Umbilical cord (tissue), 2 donors: Measurements from ENCODE around the gene CTDP1. TPM values are rescaled to one million over a fixed set of nuclear protein-coding genes. Genes with fewer than 3 reads are reported as not detected.

ENCODE experiments used
- DNase-seq: peaks from one replicate; pipeline ENCODE4 v3.0.0-alpha.2; 2015; ENCODE audit warnings: low spot score
- total RNA-seq: library from RNA; depleted of rRNA; stranded (reverse); fragments of >200 nt; gene quantifications from one replicate; pipeline ENCODE4 v1.2.3, GENCODE V29; 2014; ENCODE audit warnings: low replicate concordance; ENCODE audit not compliant: insufficient read depth

CTDP1 gene
- total RNA-seq, 1 donor from 2014 or later: 16.1 TPM

GRCh38 chr18:79795446-79795845 is 115.8 kb downstream of the CTDP1 start:
- no peak for DNase-seq

GRCh38 chr18:79796016-79796415 is 116.4 kb downstream of the CTDP1 start:
- DNase-seq: no peak

- DNase-seq: no peak
These were observed 117.2 kb downstream of the CTDP1 start for GRCh38 chr18:79796531-79797405.

GRCh38 chr18:79797518-79798345 is 118.1 kb downstream of the CTDP1 start, which contains the start of gene KCNG2:
TSS of gene KCNG2 (plus strand) at chr18:79797938. CDS start at chr18:79863668, 65,730 bp downstream.
- DNase-seq: peak; percentile 12

- DNase-seq: no peak
These were observed 118.9 kb downstream of the CTDP1 start for GRCh38 chr18:79798346-79798998.

GRCh38 chr18:79798999-79799370 is 119.4 kb downstream of the CTDP1 start:
- DNase-seq: no peak

GRCh38 chr18:79799619-79800370 is 120.2 kb downstream of the CTDP1 start:
- DNase-seq: no peak

- no peak for DNase-seq
These were observed 121.0 kb downstream of the CTDP1 start for GRCh38 chr18:79800371-79801180.

GRCh38 chr18:79801217-79801616 is 121.6 kb downstream of the CTDP1 start:
- no peak for DNase-seq

GRCh38 chr18:79801641-79802040 is 122.0 kb downstream of the CTDP1 start:
- DNase-seq: no peak

GRCh38 chr18:79802298-79802697 is 122.7 kb downstream of the CTDP1 start:
- no peak for DNase-seq

- no peak for DNase-seq
These were observed 124.0 kb downstream of the CTDP1 start for GRCh38 chr18:79803611-79804051.

Other genes starting within 250 kb of the CTDP1 start
- gene KCNG2, start 118.1 kb downstream of the CTDP1 start, total RNA-seq: 2.6 TPM